SKM-1 treated with dmso at 0.1 percent for 144 hours (cell line): ENCODE results near the gene RAB5IF.

Source experiments
- DNase-seq: peaks from one replicate; lab custom pipeline; 2025; ENCODE audit not compliant: unreplicated experiment; lab: John Stamatoyannopoulos, UW

Gene RAB5IF

GRCh38 chr20:36658300-36658699 lies 52.7 kb downstream of the RAB5IF start:
- peak; percentile 26 for DNase-seq
